HUES6 (cell line): ENCODE measurements around the gene GSTA1.
"Not testable (repeated sequence)": the region's sequence is repeated elsewhere in the genome, so short reads cannot be mapped to it uniquely, and the experiment has no call there.

Experiments
- H3K27ac ChIP-seq: 2 replicates; pipeline ENCODE4 v1.7.0; 2013; ENCODE audit warnings: low read depth, mild to moderate bottlenecking, low read length, inconsistent platforms
- H3K27me3 ChIP-seq: 2 replicates; pipeline ENCODE4 v1.6.1; 2013; ENCODE audit warnings: low read length; ENCODE audit not compliant: control insufficient read depth, insufficient read depth
- H3K36me3 ChIP-seq: 2 replicates; pipeline ENCODE4 v1.6.1; 2013; ENCODE audit warnings: low read length; ENCODE audit not compliant: control insufficient read depth, insufficient read depth
- H3K4me1 ChIP-seq: 2 replicates; pipeline ENCODE4 v1.6.1; 2013; ENCODE audit warnings: low read length; ENCODE audit not compliant: control insufficient read depth, insufficient read depth
- H3K4me3 ChIP-seq: 2 replicates; pipeline ENCODE4 v1.5.1; 2013; ENCODE audit warnings: low read depth, low read length
- H3K9ac ChIP-seq: one replicate; pipeline ENCODE4 v1.6.1; 2013; ENCODE audit warnings: mild to moderate bottlenecking, low read length
- H3K9me3 ChIP-seq: 2 replicates; pipeline ENCODE4 v1.6.1; 2013; ENCODE audit warnings: low read depth, low read length; ENCODE audit not compliant: control insufficient read depth, insufficient read depth

GSTA1 gene

DNA sequence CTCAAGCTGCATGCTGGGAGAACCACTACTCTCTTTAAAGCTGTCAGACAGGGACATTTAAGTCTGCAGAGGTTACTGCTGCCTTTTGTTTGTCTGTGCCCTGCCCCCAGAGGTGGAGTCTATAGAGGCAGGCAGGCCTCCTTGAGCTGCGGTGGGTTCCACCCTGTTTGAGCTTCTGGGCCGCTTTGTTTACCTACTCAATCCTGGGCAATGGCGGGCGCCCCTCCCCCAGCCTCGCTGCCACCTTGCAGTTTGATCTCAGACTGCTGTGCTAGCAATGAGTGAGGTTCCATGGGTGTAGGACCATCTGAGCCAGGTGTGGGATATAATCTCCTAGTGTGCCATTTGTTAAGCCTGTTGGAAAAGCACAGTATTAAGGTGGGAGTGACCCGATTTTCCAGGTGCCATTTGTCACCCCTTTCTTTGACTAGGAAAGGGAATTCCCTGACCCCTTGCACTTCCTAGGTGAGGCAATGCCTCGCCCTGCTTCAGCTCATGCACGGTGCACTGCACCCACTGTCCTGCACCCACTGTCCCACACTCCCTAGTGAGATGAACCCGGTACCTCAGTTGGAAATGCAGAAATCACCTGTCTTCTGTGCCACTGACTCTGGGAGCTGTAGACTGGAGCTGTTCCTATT lies 26.8 kb downstream of the GSTA1 start:
- not testable (repeated sequence) for H3K4me1 ChIP-seq, H3K4me3 ChIP-seq, H3K36me3 ChIP-seq, H3K27ac ChIP-seq, H3K27me3 ChIP-seq, H3K9ac ChIP-seq, H3K9me3 ChIP-seq

DNA sequence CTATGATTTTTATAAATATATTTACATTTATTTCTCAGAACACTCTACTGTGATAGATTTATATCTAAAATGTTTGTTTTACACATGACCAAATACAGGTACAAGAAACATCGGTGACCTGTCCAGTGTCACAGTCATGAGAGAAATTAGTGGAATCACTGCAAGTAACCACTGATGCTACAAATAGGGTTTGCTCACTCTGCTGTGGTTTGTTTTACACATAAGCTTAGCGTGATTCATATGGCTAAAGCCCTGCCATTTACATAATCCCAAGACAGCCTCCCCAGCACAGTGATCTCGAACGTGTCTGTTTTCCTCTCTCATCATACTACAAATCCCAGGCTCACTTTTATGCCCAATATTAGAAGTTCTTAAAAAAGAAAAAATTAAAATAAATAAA lies 34.2 kb downstream of the GSTA1 start:
- H3K4me3 ChIP-seq, H3K4me1 ChIP-seq, H3K27me3 ChIP-seq, H3K36me3 ChIP-seq, H3K27ac ChIP-seq, H3K9ac ChIP-seq, H3K9me3 ChIP-seq: not testable (repeated sequence)

DNA sequence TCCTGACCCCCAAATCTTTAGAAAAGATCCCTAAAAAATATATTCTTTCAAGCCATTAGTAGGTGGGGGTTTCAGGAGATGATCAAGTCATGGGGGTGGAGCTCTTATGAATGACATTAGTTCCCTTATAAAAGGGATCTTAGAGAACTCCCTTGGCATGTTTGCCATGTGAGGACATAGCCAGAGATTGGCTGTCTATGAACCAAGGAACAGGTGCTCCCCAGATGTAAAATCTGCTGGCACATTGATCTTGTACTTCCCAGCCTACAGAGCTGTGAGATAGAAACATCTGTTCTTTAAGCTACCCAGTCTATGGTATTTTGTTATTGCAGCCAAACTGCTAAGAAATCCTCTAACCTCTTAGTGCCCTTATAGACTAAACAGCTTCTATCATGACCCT lies 36.0 kb downstream of the GSTA1 start:
- H3K9me3 ChIP-seq, H3K9ac ChIP-seq, H3K27ac ChIP-seq, H3K27me3 ChIP-seq, H3K4me3 ChIP-seq, H3K4me1 ChIP-seq, H3K36me3 ChIP-seq: not testable (repeated sequence)

DNA sequence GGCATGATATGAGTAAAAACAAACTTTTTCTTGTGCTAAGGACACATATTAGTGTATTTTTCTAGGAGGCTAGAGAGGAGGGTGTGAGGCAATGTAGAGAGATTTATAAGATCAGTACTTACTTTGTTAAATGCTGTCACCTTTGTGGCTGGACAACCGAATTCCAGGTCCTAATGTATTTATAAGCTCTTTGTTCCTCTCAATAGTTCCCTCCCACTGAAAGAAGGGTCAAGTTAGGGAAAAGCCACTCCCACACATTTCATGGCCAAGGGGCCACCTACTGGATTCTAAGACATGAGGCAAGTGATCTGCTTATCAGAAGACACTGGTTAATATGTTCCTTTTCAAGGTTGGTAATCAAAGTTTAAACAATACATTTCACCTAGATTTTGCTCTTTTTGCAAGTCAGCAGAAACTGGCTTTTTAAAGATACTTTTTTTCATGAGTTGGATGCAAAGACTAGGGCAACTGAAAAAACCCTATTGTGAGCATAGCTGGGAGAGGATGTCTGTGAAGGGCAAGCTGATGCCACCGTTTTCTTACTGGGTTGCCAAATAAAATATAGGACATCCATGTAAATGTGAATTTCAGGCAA lies 40.2 kb downstream of the GSTA1 start, which contains the start of gene GSTA2:
GSTA2 (minus strand) TSS at position 154 of the 595 bp plus-strand sequence. CDS start 5,528 bp downstream, outside the sequence.
- H3K4me1 ChIP-seq, H3K27ac ChIP-seq, H3K9ac ChIP-seq, H3K27me3 ChIP-seq, H3K9me3 ChIP-seq, H3K4me3 ChIP-seq, H3K36me3 ChIP-seq: not testable (repeated sequence)

DNA sequence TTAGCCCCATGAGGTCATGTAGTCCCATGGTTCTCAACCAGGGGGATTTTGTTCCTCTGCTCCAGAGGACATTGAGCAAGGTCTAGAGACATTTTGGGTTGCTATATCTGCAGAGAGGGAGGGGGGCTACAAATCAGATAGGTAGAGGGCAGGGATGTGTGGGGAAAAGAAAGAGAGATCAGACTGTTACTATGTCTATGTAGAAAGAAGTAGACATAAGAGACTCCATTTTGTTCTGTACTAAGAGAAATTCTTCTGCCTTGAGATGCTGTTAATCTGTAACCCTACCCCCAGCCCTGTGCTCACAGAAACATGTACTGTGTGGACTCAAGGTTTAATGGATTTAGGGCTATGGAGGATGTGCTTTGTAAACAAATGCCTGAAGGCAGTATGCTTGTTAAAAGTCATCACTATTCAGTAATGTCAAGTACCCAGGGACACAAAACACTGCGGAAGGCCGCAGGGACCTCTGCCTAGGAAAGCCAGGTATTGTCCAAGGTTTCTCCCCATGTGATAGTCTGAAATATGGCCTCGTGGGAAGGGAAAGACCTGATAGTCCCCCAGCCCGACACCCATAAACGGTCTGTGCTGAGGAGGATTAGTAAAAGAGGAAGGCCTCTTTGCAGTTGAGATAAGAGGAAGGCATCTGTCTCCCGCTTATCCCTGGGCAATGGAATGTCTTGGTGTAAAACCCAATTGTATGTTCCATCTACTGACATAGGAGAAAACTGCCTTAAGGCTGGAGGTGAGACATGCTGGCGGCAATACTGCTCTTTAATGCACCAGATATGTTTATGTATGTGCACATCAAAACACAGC lies 41.7 kb downstream of the GSTA1 start:
- not testable (repeated sequence) for H3K4me1 ChIP-seq, H3K4me3 ChIP-seq, H3K27ac ChIP-seq, H3K9ac ChIP-seq, H3K9me3 ChIP-seq, H3K27me3 ChIP-seq, H3K36me3 ChIP-seq

DNA sequence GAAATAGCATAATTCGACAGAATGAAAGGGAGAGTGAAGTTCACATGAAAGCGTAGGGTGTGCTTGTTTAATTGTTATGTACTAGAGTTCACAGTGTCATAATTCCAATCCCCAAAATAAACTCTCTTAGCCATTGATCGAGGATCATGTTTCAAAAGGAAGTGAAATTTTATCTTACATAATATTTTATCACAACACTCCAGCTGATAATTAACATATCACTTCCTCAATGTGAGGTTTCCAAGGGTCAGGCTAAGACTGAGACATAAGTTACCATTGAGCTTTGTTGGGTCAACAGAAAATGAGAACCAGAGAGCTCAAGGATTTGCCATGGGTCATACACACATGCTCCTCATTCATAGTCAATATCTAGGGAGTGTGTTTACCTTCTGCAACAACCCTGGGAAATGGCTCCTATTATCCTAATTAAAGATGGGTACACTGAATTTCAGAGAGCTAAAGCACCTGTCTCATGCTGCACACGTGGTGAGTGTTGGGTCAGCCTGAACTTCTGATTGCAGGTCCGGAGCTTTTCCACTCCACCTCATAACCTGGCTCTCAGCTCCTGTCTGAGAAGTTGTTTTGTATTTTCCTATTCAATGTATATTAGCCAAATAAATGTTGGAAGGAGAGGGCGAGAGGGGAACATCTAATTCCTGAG lies 43.4 kb downstream of the GSTA1 start:
- H3K9me3 ChIP-seq: peaks cover 8% of the 10 kb centered on the region
- no peak overlapping the region for H3K27ac ChIP-seq
- H3K4me1 ChIP-seq: no peaks in the 10 kb centered on the region; the same call in 1 of the 2 replicates
- H3K4me3 ChIP-seq: no peak overlapping the region
- H3K27me3 ChIP-seq: no peaks in the 10 kb centered on the region
- H3K9ac ChIP-seq: no peak overlapping the region
- no peaks in the 10 kb centered on the region for H3K36me3 ChIP-seq

DNA sequence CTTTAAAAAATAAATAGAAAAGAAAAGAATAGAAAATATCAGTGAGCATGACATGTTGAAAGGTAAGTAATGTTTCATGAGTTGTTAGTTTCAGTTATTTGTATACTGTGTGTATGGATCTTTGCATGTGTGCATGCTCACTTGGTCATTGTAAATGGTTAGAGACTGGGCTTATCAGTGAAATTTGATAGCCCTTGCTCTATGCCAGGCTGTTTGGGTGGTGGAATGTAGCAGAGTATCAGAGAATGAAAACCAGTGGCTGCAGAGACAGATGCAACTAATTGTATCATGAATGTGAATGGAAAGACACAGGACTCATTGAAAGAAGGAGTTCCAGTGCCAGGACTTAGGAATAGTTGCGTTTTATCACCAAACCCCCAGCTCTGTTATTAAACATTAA lies 44.5 kb downstream of the GSTA1 start:
- Histone ChIP-seq H3K4me3 (no peak overlapping the region), H3K36me3 (no peaks in the 10 kb centered on the region), H3K27ac (no peak overlapping the region), H3K9me3 (peaks cover 8% of the 10 kb centered on the region), H3K27me3 (no peaks in the 10 kb centered on the region), H3K4me1 (no peaks in the 10 kb centered on the region; the same call in 1 of the 2 replicates), H3K9ac (no peak overlapping the region)

DNA sequence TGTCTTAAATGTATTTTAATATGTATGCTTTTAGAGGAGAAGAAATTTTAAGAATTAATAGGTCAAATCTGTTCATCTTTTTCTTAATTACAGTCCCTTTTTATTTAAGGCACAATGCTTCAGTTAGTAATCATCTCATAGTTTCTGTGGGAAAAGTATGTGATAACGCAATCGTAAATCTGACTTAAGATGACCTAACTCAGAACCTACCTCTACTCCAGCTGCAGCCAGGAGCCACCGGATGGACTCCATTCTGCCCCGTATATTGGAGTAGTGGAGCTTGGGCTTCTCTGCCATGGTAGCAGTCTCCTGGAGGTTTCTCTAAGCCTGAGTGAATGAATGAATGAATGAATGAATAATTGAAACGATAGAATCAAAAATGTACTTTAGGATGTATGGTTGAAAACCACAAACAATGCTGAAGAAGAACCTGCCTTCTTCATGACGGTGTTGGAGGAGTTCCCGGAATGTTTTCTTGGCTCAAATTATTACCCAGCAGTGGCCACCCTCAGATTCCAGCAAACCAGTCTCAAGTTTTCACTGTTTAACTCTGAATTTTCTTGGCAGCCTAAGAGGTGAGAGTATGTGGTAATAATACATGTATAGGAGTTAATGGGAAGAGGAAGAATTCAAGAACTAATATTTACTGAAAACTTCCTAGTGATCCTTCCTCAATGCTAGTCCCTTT lies 45.8 kb downstream of the GSTA1 start:
- not testable (repeated sequence) for H3K36me3 ChIP-seq, H3K27me3 ChIP-seq, H3K4me1 ChIP-seq, H3K9me3 ChIP-seq, H3K27ac ChIP-seq, H3K4me3 ChIP-seq, H3K9ac ChIP-seq

DNA sequence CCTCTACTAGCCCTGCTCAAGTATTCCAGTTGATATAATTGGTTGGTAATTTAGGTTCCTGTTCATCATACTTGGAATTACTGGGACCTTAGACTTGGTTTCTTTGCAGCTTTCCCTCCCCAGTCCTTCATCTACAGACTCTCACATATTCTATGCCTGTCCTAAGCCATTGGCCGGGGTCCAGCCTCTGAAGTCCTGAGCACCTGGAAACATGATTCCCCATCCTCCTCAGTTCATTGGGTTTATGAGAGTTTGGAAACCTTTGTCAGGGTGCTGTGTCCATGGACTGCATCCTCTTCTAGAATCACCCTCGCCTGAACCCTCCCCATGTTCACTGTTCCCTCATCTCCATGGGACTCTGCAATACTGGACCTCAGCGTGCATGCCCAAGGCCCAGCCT lies 49.2 kb downstream of the GSTA1 start:
- no peak overlapping the region for H3K27ac ChIP-seq
- no peak overlapping the region for H3K4me3 ChIP-seq
- no peaks in the 10 kb centered on the region for H3K27me3 ChIP-seq
- no peak overlapping the region for H3K9ac ChIP-seq
- 0 out of 2 replicates have a peak, but pooled peaks cover 4% of the 10 kb centered on the region for H3K4me1 ChIP-seq
- peaks cover 20% of the 10 kb centered on the region for H3K9me3 ChIP-seq
- no peaks in the 10 kb centered on the region for H3K36me3 ChIP-seq

DNA sequence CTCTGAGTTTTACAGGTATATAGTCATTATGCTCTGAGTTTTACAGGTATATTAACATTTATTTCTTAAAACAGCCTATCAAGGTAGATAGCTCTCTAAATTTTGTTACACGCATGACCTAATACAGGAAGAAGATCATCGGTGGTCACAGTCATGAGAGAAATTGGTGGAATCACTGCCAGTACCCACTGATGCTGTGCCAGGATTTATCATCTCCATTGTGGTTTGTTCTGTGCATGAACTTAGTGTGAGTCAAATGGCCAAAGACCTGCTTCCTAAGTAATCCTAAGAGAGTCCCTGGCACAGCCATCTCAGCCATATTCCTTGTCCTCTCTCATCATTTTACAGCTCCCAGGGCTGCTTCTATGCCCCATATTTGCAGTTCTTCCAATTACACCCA lies 50.5 kb downstream of the GSTA1 start:
- H3K4me3 ChIP-seq, H3K9ac ChIP-seq, H3K27ac ChIP-seq, H3K4me1 ChIP-seq, H3K27me3 ChIP-seq, H3K36me3 ChIP-seq: not testable (repeated sequence)
- peaks cover 14% of the 10 kb centered on the region for H3K9me3 ChIP-seq
